ENCODE measurements around the gene IL22RA2. TPM values are rescaled to one million over a fixed set of nuclear protein-coding genes. Genes with fewer than 3 reads are reported as not detected.

Gene IL22RA2
- total RNA-seq, 1 experiment from 2014 or later: not detected

- Histone ChIP-seq H2BK15ac (ENCODE audit: low read depth, low read length) (no peak overlapping the region), H2AK5ac (ENCODE audit: insufficient read length, low read length) (no peak overlapping the region), H3K27me3 (ENCODE audit: insufficient read depth, low read length) (no peaks in the 10 kb centered on the region), H4K91ac (ENCODE audit: insufficient read length, low read depth, low read length) (no peak overlapping the region), H3T11ph (ENCODE audit: low read length) (no peak overlapping the region), H2BK120ac (ENCODE audit: low read depth, low read length, poor library complexity, severe bottlenecking) (no peak overlapping the region), H2AFZ (ENCODE audit: low read length) (no peak overlapping the region), H3K23me2 (ENCODE audit: insufficient read length, low read depth, low read length, poor library complexity, severe bottlenecking) (no peaks in the 10 kb centered on the region), H2BK5ac (ENCODE audit: insufficient read length, low read length) (no peak overlapping the region), H4K20me1 (ENCODE audit: control insufficient read depth, insufficient read depth, insufficient read length) (no peaks in the 10 kb centered on the region), H3K79me1 (ENCODE audit: insufficient read depth, low read depth, low read length, poor library complexity, severe bottlenecking) (no peaks in the 10 kb centered on the region), H3K18ac (ENCODE audit: insufficient read length, low read depth, low read length) (no peak overlapping the region), H3K56ac (ENCODE audit: insufficient read length, low read depth, low read length) (no peak overlapping the region), H3K4me1 (ENCODE audit: insufficient read depth, low read length) (no peaks in the 10 kb centered on the region), H3K9ac (ENCODE audit: extremely low read depth, insufficient read length, low read length) (no peak overlapping the region), H4K5ac (ENCODE audit: insufficient read length, low read depth, low read length) (no peak overlapping the region), H3K4me2 (ENCODE audit: insufficient read depth, insufficient read length, low read length) (no peak overlapping the region), H3K4ac (ENCODE audit: low read depth, low read length) (no peak overlapping the region), H4K8ac (replicated peaks; ENCODE audit: insufficient read length, low read depth, low read length) (no peak overlapping the region), H3K14ac (ENCODE audit: insufficient read depth, low read length) (no peak overlapping the region), H3K9me3 (ENCODE audit: control insufficient read depth, low read depth, low read length) (peaks cover 17% of the 10 kb centered on the region), H2BK12ac (ENCODE audit: insufficient read length, low read depth, low read length) (no peak overlapping the region), H2BK20ac (ENCODE audit: low read depth, low read length, poor library complexity, severe bottlenecking) (no peak overlapping the region), H3K23ac (ENCODE audit: insufficient read length, low read depth, low read length) (no peak overlapping the region), H3K79me2 (ENCODE audit: insufficient read depth, low read length) (no peaks in the 10 kb centered on the region), H3K27ac (ENCODE audit: insufficient read length, low read depth, low read length) (no peak overlapping the region)
- Mint-ChIP-seq H3K27me3 (ENCODE audit: low read depth) (peaks cover 2% of the 10 kb centered on the region; the same call in 1 of the 2 replicates), H3K4me3 (no peak overlapping the region), H3K27ac (no peak overlapping the region), H3K4me1 (peaks cover 8 to 11% of the 10 kb centered on the region in 2 experiments), H3K36me3 (ENCODE audit: insufficient read depth in 1 of 3, low read depth in 3 of 3) (peaks cover 18 to 41% (median 23%) of the 10 kb centered on the region in 3 experiments), H3K9me3 (peaks cover 42 to 44% of the 10 kb centered on the region in 2 experiments)
- WGBS (ENCODE audit: extremely low coverage, insufficient read length, low lambda C conversion rate): no CpG with 5 or more reads among the region's 4 CpGs
- no peak for TF ChIP-seq CTCF (conservative IDR thresholded peaks at IDR 0.05)
- DNase-seq: no peak
Observed at GRCh38 chr6:137119196-137120104, 54.0 kb downstream of the IL22RA2 start.
